Smooth muscle cell (in vitro differentiated cells): ENCODE data around the gene SCD. TPM values are rescaled to one million over a fixed set of nuclear protein-coding genes. Genes with fewer than 3 reads are reported as not detected.

Experiments
- DNase-seq: peaks from one replicate; lab custom pipeline; 2025; ENCODE audit not compliant: unreplicated experiment; lab: John Stamatoyannopoulos, UW
- H2AFZ ChIP-seq: fragments of 200-600 bp; sonication (generic); 2 replicates; pipeline ENCODE4 v1.6.0; 2016; ENCODE audit warnings: antibody characterized with exemption, low read depth, mild to moderate bottlenecking
- H3F3A ChIP-seq: fragments of 200-600 bp; sonication (generic); 2 replicates; pipeline ENCODE4 v1.6.0; 2017; ENCODE audit warnings: antibody characterized with exemption, low read depth
- H3K27ac ChIP-seq: fragments of 200-600 bp; sonication (generic); 2 replicates; pipeline ENCODE4 v1.5.1; 2016; ENCODE audit warnings: low read depth, mild to moderate bottlenecking
- H3K27me3 ChIP-seq: fragments of 200-600 bp; sonication (generic); 2 replicates; pipeline ENCODE4 v1.6.1; 2016; ENCODE audit warnings: low read depth, mild to moderate bottlenecking
- H3K36me3 ChIP-seq: fragments of 200-600 bp; sonication (generic); 2 replicates; pipeline ENCODE4 v1.5.1; 2016; ENCODE audit warnings: low read depth
- H3K4me1 ChIP-seq: fragments of 200-600 bp; sonication (generic); 2 replicates; pipeline ENCODE4 v1.5.1; 2016; ENCODE audit warnings: low read depth
- H3K4me2 ChIP-seq: fragments of 200-600 bp; sonication (generic); 2 replicates; pipeline ENCODE4 v1.6.0; 2016; ENCODE audit warnings: mild to moderate bottlenecking
- H3K4me3 ChIP-seq: fragments of 200-600 bp; sonication (generic); 2 replicates; pipeline ENCODE4 v1.5.1; 2016; ENCODE audit warnings: mild to moderate bottlenecking
- H3K79me2 ChIP-seq: fragments of 200-600 bp; sonication (generic); 2 replicates; pipeline ENCODE4 v1.6.0; 2016; ENCODE audit warnings: low read depth, mild to moderate bottlenecking
- H3K9ac ChIP-seq: fragments of 200-600 bp; sonication (generic); 2 replicates; pipeline ENCODE4 v1.6.0; 2016; ENCODE audit warnings: low read depth
- H3K9me3 ChIP-seq: fragments of 200-600 bp; sonication (generic); replicated peaks from 2 replicates; pipeline ENCODE4 v1.5.1; 2016; ENCODE audit warnings: low read depth
- H4K20me1 ChIP-seq: fragments of 200-600 bp; sonication (generic); 2 replicates; pipeline ENCODE4 v1.6.0; 2016; ENCODE audit warnings: low read depth
- WGBS: methylation state at CpG from one replicate; pipeline ENCODE4 v1.1.7; 2016; ENCODE audit warnings: low lambda C conversion rate; 5-methylcytosine and 5-hydroxymethylcytosine counted together
- polyA plus RNA-seq: library from polyadenylated mRNA; unstranded; fragments of >200 nt; fragmentation: Nextera tagmentation; extraction: Ambion mirVana; gene quantifications from 2 replicates; pipeline ENCODE4 v1.2.1, GENCODE V29; 2016
- total RNA-seq: library from RNA; depleted of rRNA; stranded (reverse); fragments of >200 nt; gene quantifications from 2 replicates; pipeline ENCODE4 v1.2.3, GENCODE V29; 2014
- TF ChIP-seq, protein P1 (sequence below): fragments of 200-600 bp; sonication (generic); IDR thresholded peaks from 2 replicates; pipeline ENCODE4 v1.5.1; 2017; ENCODE audit warnings: borderline replicate concordance, mild to moderate bottlenecking, antibody characterized with exemption; ENCODE audit not compliant: insufficient read depth, poor library complexity, severe bottlenecking

The SCD gene
- total and polyA plus RNA-seq, 2 experiments from 2014 or later = 183 to 306 TPM

DNA sequence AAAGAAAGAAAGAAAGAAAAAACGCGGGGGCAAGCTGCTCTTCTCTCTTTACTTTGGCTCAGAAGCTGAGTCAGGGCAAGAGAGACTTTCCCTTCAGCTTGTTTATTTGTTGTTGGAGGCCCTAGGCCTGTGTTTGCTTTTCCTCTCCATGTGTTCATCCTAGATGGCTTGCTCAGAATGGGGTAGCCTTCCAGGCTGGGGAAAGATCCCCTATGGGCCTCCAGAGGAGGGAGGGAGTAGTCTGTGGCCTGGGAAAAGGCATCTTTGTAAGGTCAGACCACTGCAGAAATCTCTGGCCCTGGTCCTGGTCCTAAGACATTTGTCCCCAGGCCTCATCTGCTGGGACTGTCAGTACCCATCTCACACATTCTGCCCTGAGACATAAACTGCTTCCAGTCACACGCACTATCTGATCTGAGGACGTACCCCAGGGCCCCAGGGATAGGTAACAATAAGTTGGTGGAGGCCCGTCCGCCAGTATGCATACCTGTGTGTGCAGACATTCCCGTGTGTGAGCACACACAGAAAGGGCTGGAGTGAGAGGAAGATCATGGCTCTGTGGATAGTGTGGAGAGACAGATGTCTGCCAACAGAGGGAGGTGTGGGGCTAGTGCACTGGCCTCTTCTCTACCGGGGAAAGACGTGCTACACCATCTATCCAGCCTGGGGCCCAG lies 4.9 kb upstream of the SCD start:
- Histone ChIP-seq H3K4me1 (peaks cover 16% of the 10 kb centered on the region), H4K20me1 (no peaks in the 10 kb centered on the region), H3K79me2 (peaks cover 2% of the 10 kb centered on the region), H3F3A (peaks cover 4% of the 10 kb centered on the region), H3K9me3 (no peaks in the 10 kb centered on the region), H3K27ac (no peak overlapping the region), H3K27me3 (no peaks in the 10 kb centered on the region), H3K9ac (no peak overlapping the region), H2AFZ (peak overlapping the region; percentile 72), H3K36me3 (no peaks in the 10 kb centered on the region), H3K4me2 (no peak overlapping the region), H3K4me3 (no peak overlapping the region)
- no peak for DNase-seq
- 30% methylated on average over 9 of the region's 9 CpGs for WGBS
- TF ChIP-seq, protein P1, sequence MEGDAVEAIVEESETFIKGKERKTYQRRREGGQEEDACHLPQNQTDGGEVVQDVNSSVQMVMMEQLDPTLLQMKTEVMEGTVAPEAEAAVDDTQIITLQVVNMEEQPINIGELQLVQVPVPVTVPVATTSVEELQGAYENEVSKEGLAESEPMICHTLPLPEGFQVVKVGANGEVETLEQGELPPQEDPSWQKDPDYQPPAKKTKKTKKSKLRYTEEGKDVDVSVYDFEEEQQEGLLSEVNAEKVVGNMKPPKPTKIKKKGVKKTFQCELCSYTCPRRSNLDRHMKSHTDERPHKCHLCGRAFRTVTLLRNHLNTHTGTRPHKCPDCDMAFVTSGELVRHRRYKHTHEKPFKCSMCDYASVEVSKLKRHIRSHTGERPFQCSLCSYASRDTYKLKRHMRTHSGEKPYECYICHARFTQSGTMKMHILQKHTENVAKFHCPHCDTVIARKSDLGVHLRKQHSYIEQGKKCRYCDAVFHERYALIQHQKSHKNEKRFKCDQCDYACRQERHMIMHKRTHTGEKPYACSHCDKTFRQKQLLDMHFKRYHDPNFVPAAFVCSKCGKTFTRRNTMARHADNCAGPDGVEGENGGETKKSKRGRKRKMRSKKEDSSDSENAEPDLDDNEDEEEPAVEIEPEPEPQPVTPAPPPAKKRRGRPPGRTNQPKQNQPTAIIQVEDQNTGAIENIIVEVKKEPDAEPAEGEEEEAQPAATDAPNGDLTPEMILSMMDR = peak; percentile 59

DNA sequence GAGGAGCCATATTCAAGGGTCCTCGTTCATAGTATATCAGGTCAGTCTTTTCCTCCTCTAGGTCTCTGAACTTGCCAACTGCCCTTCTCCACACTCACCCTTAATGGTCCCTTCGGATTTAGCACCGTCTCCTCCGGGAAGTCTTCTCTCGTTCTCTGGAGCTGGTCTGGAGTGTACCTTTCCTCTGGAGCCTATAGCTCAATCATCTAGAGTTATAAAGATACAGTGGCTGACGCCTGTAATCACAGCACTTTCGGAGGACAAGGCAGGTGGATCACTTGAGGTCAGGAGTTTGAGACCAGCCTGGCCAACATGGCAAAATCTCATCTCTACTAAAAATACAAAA lies 4.4 kb upstream of the SCD start:
- H3K9ac ChIP-seq = no peak overlapping the region
- peaks cover 4% of the 10 kb centered on the region for H3F3A ChIP-seq
- no peak overlapping the region for H3K4me3 ChIP-seq
- H3K36me3 ChIP-seq = no peaks in the 10 kb centered on the region
- H3K27ac ChIP-seq = no peak overlapping the region
- H3K4me2 ChIP-seq = no peak overlapping the region
- WGBS = 78% methylated on average over 7 of the region's 7 CpGs
- H3K4me1 ChIP-seq = peaks cover 16% of the 10 kb centered on the region
- no peak overlapping the region for H2AFZ ChIP-seq
- H3K79me2 ChIP-seq = peaks cover 7% of the 10 kb centered on the region
- DNase-seq = no peak
- H4K20me1 ChIP-seq = peaks cover 3% of the 10 kb centered on the region
- TF ChIP-seq, protein P1 = no peak
- H3K9me3 ChIP-seq = no peaks in the 10 kb centered on the region
- no peaks in the 10 kb centered on the region for H3K27me3 ChIP-seq

DNA sequence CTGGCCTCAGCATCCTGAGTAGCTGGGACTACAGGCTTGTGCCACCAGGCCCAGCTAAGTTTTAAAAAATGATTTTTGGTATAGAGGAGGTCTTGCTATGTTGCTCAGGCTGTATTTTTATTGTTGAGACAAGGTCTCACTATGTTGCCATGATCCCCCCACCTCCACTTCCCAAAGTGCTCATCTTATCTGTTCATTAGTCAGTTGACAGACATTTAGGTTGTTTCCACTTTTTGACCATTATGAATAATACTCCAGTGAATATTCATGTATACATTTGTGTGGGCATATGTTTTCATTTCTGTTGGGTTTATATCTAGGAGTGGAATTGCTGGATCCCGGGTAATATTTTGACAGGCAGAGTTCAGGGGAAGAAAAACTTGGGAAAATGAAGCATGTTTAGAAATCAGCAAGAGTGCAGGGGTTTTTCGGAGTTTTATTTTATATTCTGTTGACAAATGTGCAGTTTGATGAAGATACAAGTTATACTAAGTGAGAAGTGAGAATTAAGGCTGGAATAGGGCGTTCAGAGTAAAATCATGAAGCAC lies 2.7 kb upstream of the SCD start:
- Histone ChIP-seq H3K9ac (no peak overlapping the region), H3K4me2 (no peak overlapping the region), H3K36me3 (no peaks in the 10 kb centered on the region), H3F3A (peaks cover 4% of the 10 kb centered on the region), H3K9me3 (no peaks in the 10 kb centered on the region), H3K4me1 (peaks cover 30% of the 10 kb centered on the region), H3K4me3 (no peak overlapping the region), H4K20me1 (peaks cover 21% of the 10 kb centered on the region), H3K27me3 (no peaks in the 10 kb centered on the region), H3K27ac (no peak overlapping the region), H3K79me2 (peaks cover 24% of the 10 kb centered on the region), H2AFZ (no peak overlapping the region)
- no peak for DNase-seq
- TF ChIP-seq, protein P1 = no peak
- WGBS = 67% methylated on average over 3 of the region's 3 CpGs
